Measurements from ENCODE around the gene POU2F3. TPM values are rescaled to one million over a fixed set of nuclear protein-coding genes. Genes with fewer than 3 reads are reported as not detected.

Gene POU2F3
- total and polyA plus RNA-seq, 2 of the 8 experiments (the other 6 are each of a cell fraction or from before 2014, with no cell fraction given): 1.0 to 2.1 TPM

- Histone ChIP-seq H3K14ac (ENCODE audit: insufficient read length) (no peak overlapping the region), H2BK20ac (ENCODE audit: low read length) (no peak overlapping the region), H3K36me3 (ENCODE audit: control insufficient read depth in 2 of 4, insufficient read depth in 4 of 4, low read length in 3 of 4) (no peaks in the 10 kb centered on the region), H3K27me3 (replicated peaks in 1 of 4; ENCODE audit: control insufficient read depth in 3 of 4, extremely low read depth in 1 of 4, insufficient read depth in 3 of 4, low read length in 3 of 4) (no peaks in the 10 kb centered on the region; a peak in 1 of 7 replicates), H2AFZ (ENCODE audit: low read length) (no peak overlapping the region), H3K79me1 (ENCODE audit: low read depth, low read length) (no peaks in the 10 kb centered on the region; the same call in 1 of the 2 replicates), H3K9me3 (ENCODE audit: insufficient read depth in 2 of 2, low read depth in 1 of 2, low read length in 1 of 2) (no peaks in the 10 kb centered on the region), H4K20me1 (replicated peaks in 1 of 2; ENCODE audit: control insufficient read depth in 1 of 2, insufficient read depth in 2 of 2, low read length in 2 of 2) (no peaks in the 10 kb centered on the region), H3K23me2 (ENCODE audit: low read depth, low read length) (peaks cover 3% of the 10 kb centered on the region; the same call in 1 of the 2 replicates), H3K56ac (replicated peaks; ENCODE audit: insufficient read length, low read depth, low read length) (no peak overlapping the region), H3K4me3 (ENCODE audit: extremely low read depth in 1 of 4, insufficient read depth in 2 of 4, low read depth in 3 of 4, low read length in 4 of 4) (no peak overlapping the region), H3K18ac (ENCODE audit: extremely low read depth, low read length) (no peak overlapping the region), H3K23ac (ENCODE audit: insufficient read length) (no peak overlapping the region), H4K5ac (ENCODE audit: insufficient read length, low read depth, low read length) (no peak overlapping the region), H2BK120ac (replicated peaks; ENCODE audit: low read depth, low read length) (no peak overlapping the region), H3K79me2 (ENCODE audit: control insufficient read depth in 1 of 2, insufficient read depth in 2 of 2, low read length in 2 of 2) (no peaks in the 10 kb centered on the region), H4K8ac (ENCODE audit: extremely low read depth, insufficient read depth, low read length) (no peak overlapping the region), H2BK15ac (ENCODE audit: low read length) (no peak overlapping the region), H3K27ac (ENCODE audit: low read depth, low read length) (no peak overlapping the region), H3K4me1 (replicated peaks in 1 of 4; ENCODE audit: control insufficient read depth in 3 of 4, insufficient read depth in 4 of 4, low read length in 3 of 4) (peaks cover 0 to 5% (median 2%) of the 10 kb centered on the region in 4 experiments; a peak in 3 of 7 replicates), H3K9ac (replicated peaks in 1 of 4; ENCODE audit: extremely low read depth in 1 of 4, low read depth in 3 of 4, low read length in 3 of 4) (no peak overlapping the region), H3K4ac (replicated peaks; ENCODE audit: insufficient read length, low read depth, low read length) (no peak overlapping the region), H2BK12ac (ENCODE audit: low read depth, low read length) (no peak overlapping the region), H2BK5ac (ENCODE audit: low read depth, low read length) (no peak overlapping the region), H4K91ac (replicated peaks; ENCODE audit: insufficient read length, low read length) (no peak overlapping the region), H3K4me2 (ENCODE audit: insufficient read depth in 1 of 2, low read depth in 2 of 2, low read length in 2 of 2) (no peak overlapping the region), H2AK5ac (ENCODE audit: low read depth, low read length) (no peak overlapping the region)
- 93% methylated on average over 1 of the region's 1 CpG; no CpG with 5 or more reads in 1 of the 2 experiments for WGBS, 2 experiments (ENCODE audit: extremely low coverage in 1 of 2, insufficient coverage in 1 of 2, insufficient read length in 1 of 2, insufficient replicate concordance in 2 of 2, low coverage in 1 of 2, low lambda C conversion rate in 2 of 2, missing lambda C conversion rate in 1 of 2)
- FAIRE-seq (no peak), DNase-seq (ENCODE audit: low read depth in 1 of 2, low spot score in 2 of 2) (no peak)
- CTCF ChIA-PET (ENCODE audit: partially characterized antibody): interaction anchor here (0.6 to 4.1 kb wide), 3 partner anchors 23 to 367 kb away, joined by 3 to 18 read pairs (median 3); no protein-coding TSS in a partner anchor
- POLR2A ChIA-PET (ENCODE audit: partially characterized antibody): no interaction called here
- no peak for TF ChIP-seq RAD21 (IDR thresholded peaks at IDR 0.05 in 1 of 2, conservative IDR thresholded peaks at IDR 0.05 in 1 of 2; ENCODE audit: low read depth in 2 of 2, low read length in 2 of 2)
- no peak for TF ChIP-seq RFX5 (IDR thresholded peaks at IDR 0.05; ENCODE audit: borderline replicate concordance, low read depth, low read length)
- TF ChIP-seq ATF3 (IDR thresholded peaks at IDR 0.05; ENCODE audit: insufficient read depth, low read depth, low read length): no peak
- no peak for TF ChIP-seq HDAC6 (IDR thresholded peaks at IDR 0.05; ENCODE audit: low read depth, low read length)
- no peak for TF ChIP-seq TCF12 (IDR thresholded peaks at IDR 0.05; ENCODE audit: low read depth, low read length)
- TF ChIP-seq CHD1 (IDR thresholded peaks at IDR 0.05; ENCODE audit: low read depth, low read length): no peak
- TF ChIP-seq GTF2F1 (IDR thresholded peaks at IDR 0.05; ENCODE audit: borderline replicate concordance, low read depth, low read length): no peak
- TF ChIP-seq POLR2AphosphoS5 (IDR thresholded peaks at IDR 0.05; ENCODE audit: low read depth, low read length): no peak
- TF ChIP-seq BACH1 (IDR thresholded peaks at IDR 0.05; ENCODE audit: low read length): no peak
- TF ChIP-seq SAP30 (IDR thresholded peaks at IDR 0.05; ENCODE audit: insufficient read depth, insufficient replicate concordance, low read length): no peak
- TF ChIP-seq HDAC2 (IDR thresholded peaks at IDR 0.05; ENCODE audit: borderline replicate concordance in 1 of 2, low read depth in 2 of 2, low read length in 2 of 2): no peak
- no peak for TF ChIP-seq ASH2L (IDR thresholded peaks at IDR 0.05; ENCODE audit: low read length)
- TF ChIP-seq SUZ12 (IDR thresholded peaks at IDR 0.05; ENCODE audit: low read length): no peak
- no peak for TF ChIP-seq BRCA1 (IDR thresholded peaks at IDR 0.05; ENCODE audit: low read depth, low read length)
These were observed 30.4 kb downstream of the POU2F3 start for GRCh38 chr11:120270386-120270785.
